Measurements from ENCODE around the gene E2F6. TPM values are rescaled to one million over a fixed set of nuclear protein-coding genes. Genes with fewer than 3 reads are reported as not detected.

Gene E2F6
- total RNA-seq, 1 experiment from 2014 or later: 21.8 TPM

DNA sequence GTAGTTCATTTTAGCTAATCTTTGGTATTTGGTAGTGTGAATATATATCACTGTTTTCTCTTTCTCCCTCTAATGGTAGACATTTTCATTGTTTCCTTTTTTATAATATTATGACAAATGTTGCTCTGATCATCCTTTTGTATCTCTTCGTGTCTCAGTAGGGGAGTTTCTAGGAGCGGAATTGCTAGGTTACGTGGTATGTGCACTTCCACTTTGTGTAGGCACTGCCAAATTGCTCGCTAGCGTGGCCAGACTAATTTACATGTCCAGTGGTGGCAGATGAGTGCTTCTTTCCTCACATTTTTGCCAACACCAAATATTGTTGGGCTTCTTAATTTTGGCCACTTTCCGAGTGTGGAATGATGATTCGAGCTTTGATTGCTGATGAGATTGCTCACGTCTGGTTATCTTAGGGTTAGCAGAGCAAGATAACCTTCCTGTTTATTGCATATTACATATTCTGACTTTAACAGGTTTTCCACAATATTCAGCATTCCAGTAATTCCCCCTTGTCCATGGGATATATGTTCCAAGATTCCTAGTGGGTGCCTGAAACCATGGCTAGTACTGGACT is 37.5 kb upstream of the E2F6 start:
- Histone ChIP-seq H2BK5ac (ENCODE audit: insufficient read length, low read length) (no peak overlapping the region), H2AFZ (ENCODE audit: low read length) (no peak overlapping the region), H3K4me1 (ENCODE audit: insufficient read depth, low read length) (peaks cover 2% of the 10 kb centered on the region; the same call in 1 of the 2 replicates), H2BK20ac (ENCODE audit: low read depth, low read length, poor library complexity, severe bottlenecking) (no peak overlapping the region), H3K27me3 (ENCODE audit: insufficient read depth, low read length) (no peaks in the 10 kb centered on the region), H3K23ac (ENCODE audit: insufficient read length, low read depth, low read length) (no peak overlapping the region), H4K20me1 (ENCODE audit: control insufficient read depth, insufficient read depth, insufficient read length) (no peaks in the 10 kb centered on the region), H3K14ac (ENCODE audit: insufficient read depth, low read length) (no peak overlapping the region), H3K79me1 (ENCODE audit: insufficient read depth, low read depth, low read length, poor library complexity, severe bottlenecking) (no peaks in the 10 kb centered on the region), H3K27ac (ENCODE audit: insufficient read length, low read depth, low read length) (no peak overlapping the region), H4K8ac (replicated peaks; ENCODE audit: insufficient read length, low read depth, low read length) (no peak overlapping the region), H3K4me2 (ENCODE audit: insufficient read depth, insufficient read length, low read length) (no peak overlapping the region), H4K5ac (ENCODE audit: insufficient read length, low read depth, low read length) (no peak overlapping the region), H3K79me2 (ENCODE audit: insufficient read depth, low read length) (peaks cover 4% of the 10 kb centered on the region; the same call in 1 of the 2 replicates), H2BK12ac (ENCODE audit: insufficient read length, low read depth, low read length) (no peak overlapping the region), H3K56ac (ENCODE audit: insufficient read length, low read depth, low read length) (no peak overlapping the region), H2AK5ac (ENCODE audit: insufficient read length, low read length) (no peak overlapping the region), H3K18ac (ENCODE audit: insufficient read length, low read depth, low read length) (no peak overlapping the region), H3K4ac (ENCODE audit: low read depth, low read length) (no peak overlapping the region), H4K91ac (ENCODE audit: insufficient read length, low read depth, low read length) (no peak overlapping the region), H3K9ac (ENCODE audit: extremely low read depth, insufficient read length, low read length) (no peak overlapping the region), H2BK120ac (ENCODE audit: low read depth, low read length, poor library complexity, severe bottlenecking) (no peak overlapping the region), H3K9me3 (ENCODE audit: control insufficient read depth, low read depth, low read length) (no peaks in the 10 kb centered on the region), H2BK15ac (ENCODE audit: low read depth, low read length) (no peak overlapping the region), H3K23me2 (ENCODE audit: insufficient read length, low read depth, low read length, poor library complexity, severe bottlenecking) (no peaks in the 10 kb centered on the region), H3T11ph (ENCODE audit: low read length) (no peak overlapping the region)
- Mint-ChIP-seq H3K4me3 (no peak overlapping the region), H3K27me3 (ENCODE audit: low read depth) (no peaks in the 10 kb centered on the region), H3K27ac (no peak overlapping the region), H3K9me3 (peaks cover 7 to 9% of the 10 kb centered on the region in 2 experiments; a peak in 4 of 5 replicates), H3K4me1 (peaks cover 15 to 17% of the 10 kb centered on the region in 2 experiments), H3K36me3 (ENCODE audit: insufficient read depth in 1 of 3, low read depth in 3 of 3) (peaks cover 0 to 10% (median 10%) of the 10 kb centered on the region in 3 experiments; a peak in 5 of 7 replicates)
- TF ChIP-seq, protein P1, sequence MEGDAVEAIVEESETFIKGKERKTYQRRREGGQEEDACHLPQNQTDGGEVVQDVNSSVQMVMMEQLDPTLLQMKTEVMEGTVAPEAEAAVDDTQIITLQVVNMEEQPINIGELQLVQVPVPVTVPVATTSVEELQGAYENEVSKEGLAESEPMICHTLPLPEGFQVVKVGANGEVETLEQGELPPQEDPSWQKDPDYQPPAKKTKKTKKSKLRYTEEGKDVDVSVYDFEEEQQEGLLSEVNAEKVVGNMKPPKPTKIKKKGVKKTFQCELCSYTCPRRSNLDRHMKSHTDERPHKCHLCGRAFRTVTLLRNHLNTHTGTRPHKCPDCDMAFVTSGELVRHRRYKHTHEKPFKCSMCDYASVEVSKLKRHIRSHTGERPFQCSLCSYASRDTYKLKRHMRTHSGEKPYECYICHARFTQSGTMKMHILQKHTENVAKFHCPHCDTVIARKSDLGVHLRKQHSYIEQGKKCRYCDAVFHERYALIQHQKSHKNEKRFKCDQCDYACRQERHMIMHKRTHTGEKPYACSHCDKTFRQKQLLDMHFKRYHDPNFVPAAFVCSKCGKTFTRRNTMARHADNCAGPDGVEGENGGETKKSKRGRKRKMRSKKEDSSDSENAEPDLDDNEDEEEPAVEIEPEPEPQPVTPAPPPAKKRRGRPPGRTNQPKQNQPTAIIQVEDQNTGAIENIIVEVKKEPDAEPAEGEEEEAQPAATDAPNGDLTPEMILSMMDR (conservative IDR thresholded peaks at IDR 0.05): no peak
- DNase-seq: no peak
- WGBS (ENCODE audit: extremely low coverage, insufficient read length, low lambda C conversion rate): no CpG with 5 or more reads among the region's 8 CpGs

Data from H9 (cell line).